Central memory CD8-positive, alpha-beta T cell (primary cell): ENCODE measurements around the gene ITIH1.

Experiments used
- ATAC-seq: fragments of 150-1000 bp; cut with Tn5 transposase; replicated peaks from 2 replicates; pipeline ENCODE4 v1.10.0; 2022; ENCODE audit warnings: mild to moderate bottlenecking, moderate FRiP score, moderate number of reproducible peaks; ENCODE audit not compliant: poor library complexity, severe bottlenecking; ENCODE audit errors: extremely low read depth
- DNase-seq, 2 donors: peaks; one replicate each; pipeline ENCODE4 v3.0.0; 2021; ENCODE audit warnings: low spot score in 2 of 2
- H3K27ac Mint-ChIP-seq: one replicate; pipeline ENCODE4 v1.8.0; 2022; ENCODE audit warnings: low read depth, mild to moderate bottlenecking, moderate library complexity, mixed read lengths
- H3K27me3 Mint-ChIP-seq: one replicate; pipeline ENCODE4 v1.8.0; 2022; ENCODE audit warnings: mixed read lengths
- H3K36me3 Mint-ChIP-seq: one replicate; pipeline ENCODE4 v1.8.0; 2022; ENCODE audit warnings: mild to moderate bottlenecking, moderate library complexity, mixed read lengths; ENCODE audit not compliant: insufficient read depth
- H3K4me1 Mint-ChIP-seq: one replicate; pipeline ENCODE4 v1.8.0; 2022; ENCODE audit warnings: mixed read lengths
- H3K4me3 Mint-ChIP-seq: one replicate; pipeline ENCODE4 v1.8.0; 2022; ENCODE audit warnings: mild to moderate bottlenecking, moderate library complexity, mixed read lengths
- H3K9me3 Mint-ChIP-seq: one replicate; pipeline ENCODE4 v1.8.0; 2022; ENCODE audit warnings: mixed read lengths

The ITIH1 gene

GRCh38 chr3:52788890-52789745 is 11.7 kb downstream of the ITIH1 start:
- no peaks in the 10 kb centered on the region for H3K4me1 Mint-ChIP-seq
- no peak for DNase-seq
- ATAC-seq, result no peak
- no peak overlapping the region for H3K4me3 Mint-ChIP-seq
- H3K27me3 Mint-ChIP-seq, result no peaks in the 10 kb centered on the region
- H3K27ac Mint-ChIP-seq, result no peak overlapping the region
- no peaks in the 10 kb centered on the region for H3K9me3 Mint-ChIP-seq
- no peaks in the 10 kb centered on the region for H3K36me3 Mint-ChIP-seq

DNA sequence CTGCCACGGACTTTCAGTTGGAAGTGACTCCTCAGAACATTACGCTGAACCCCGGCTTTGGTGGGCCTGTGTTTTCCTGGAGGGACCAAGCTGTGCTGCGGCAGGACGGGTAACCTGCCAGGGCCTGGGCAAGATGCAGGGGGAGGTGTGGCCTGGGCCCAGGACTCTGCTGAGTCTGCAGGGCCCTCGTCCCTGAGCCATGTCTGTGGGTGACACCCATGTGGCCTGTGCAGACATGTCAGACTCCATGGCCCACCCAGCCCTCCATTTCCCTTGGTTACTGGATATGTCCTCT is 12.3 kb downstream of the ITIH1 start:
- ATAC-seq (no peak), DNase-seq (no peak)
- no peak overlapping the region for H3K27ac Mint-ChIP-seq
- no peaks in the 10 kb centered on the region for H3K36me3 Mint-ChIP-seq
- H3K4me1 Mint-ChIP-seq, result no peaks in the 10 kb centered on the region
- no peaks in the 10 kb centered on the region for H3K9me3 Mint-ChIP-seq
- no peak overlapping the region for H3K4me3 Mint-ChIP-seq
- no peaks in the 10 kb centered on the region for H3K27me3 Mint-ChIP-seq

DNA sequence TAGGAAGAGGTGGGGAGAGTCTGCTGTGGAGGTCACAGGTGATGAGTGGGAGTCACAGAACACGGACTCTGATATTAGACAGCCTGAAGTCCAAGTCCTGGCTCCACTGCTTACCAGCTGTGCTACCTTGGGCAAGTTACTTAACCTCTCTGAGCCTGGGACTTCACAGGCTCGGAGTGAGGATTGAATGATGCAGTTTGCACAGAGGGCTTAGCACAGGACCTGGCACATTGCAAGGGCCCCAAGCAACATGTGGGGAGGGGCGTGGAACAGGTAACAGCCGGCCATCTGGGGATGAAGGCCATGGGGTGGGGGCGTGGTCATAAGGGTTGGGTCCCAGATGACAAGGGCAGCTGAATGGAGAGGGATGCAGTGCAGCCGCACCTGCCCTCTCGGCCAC is 12.9 kb downstream of the ITIH1 start:
- Mint-ChIP-seq H3K4me3 (no peak overlapping the region), H3K36me3 (no peaks in the 10 kb centered on the region), H3K4me1 (no peaks in the 10 kb centered on the region), H3K27me3 (no peaks in the 10 kb centered on the region), H3K27ac (no peak overlapping the region), H3K9me3 (no peaks in the 10 kb centered on the region)
- ATAC-seq (no peak), DNase-seq (no peak)

GRCh38 chr3:52790741-52791140 is 13.3 kb downstream of the ITIH1 start:
- no peak for DNase-seq
- no peak for ATAC-seq
- Mint-ChIP-seq H3K4me3 (no peak overlapping the region), H3K4me1 (no peaks in the 10 kb centered on the region), H3K36me3 (no peaks in the 10 kb centered on the region), H3K27ac (no peak overlapping the region), H3K27me3 (no peaks in the 10 kb centered on the region), H3K9me3 (no peaks in the 10 kb centered on the region)

DNA sequence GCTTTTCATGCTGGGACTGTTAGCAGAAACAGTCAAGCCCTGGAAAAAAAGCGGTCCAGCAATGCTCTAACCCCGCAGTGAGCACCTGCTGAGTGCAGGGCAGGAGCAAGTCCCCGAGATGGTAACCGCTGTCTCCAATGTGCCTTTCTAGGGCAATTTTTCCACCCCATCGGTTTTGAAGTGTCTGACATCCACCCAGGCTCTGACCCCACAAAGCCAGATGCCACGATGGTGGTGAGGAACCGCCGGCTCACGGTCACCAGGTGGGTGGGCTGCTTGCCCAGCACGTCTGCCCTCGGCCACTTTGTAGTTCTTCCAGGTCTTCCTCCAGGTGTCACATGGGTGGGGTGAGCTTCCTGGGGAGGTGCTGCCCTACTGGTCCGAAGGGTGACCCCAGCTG is 14.0 kb downstream of the ITIH1 start:
- no peaks in the 10 kb centered on the region for H3K27me3 Mint-ChIP-seq
- H3K4me1 Mint-ChIP-seq, result no peaks in the 10 kb centered on the region
- no peak overlapping the region for H3K27ac Mint-ChIP-seq
- H3K9me3 Mint-ChIP-seq, result no peaks in the 10 kb centered on the region
- ATAC-seq, result no peak
- H3K36me3 Mint-ChIP-seq, result no peaks in the 10 kb centered on the region
- H3K4me3 Mint-ChIP-seq, result no peak overlapping the region
- no peak for DNase-seq

- ATAC-seq (no peak), DNase-seq (no peak)
- no peaks in the 10 kb centered on the region for H3K27me3 Mint-ChIP-seq
- H3K4me3 Mint-ChIP-seq, result no peak overlapping the region
- no peak overlapping the region for H3K27ac Mint-ChIP-seq
- H3K9me3 Mint-ChIP-seq, result no peaks in the 10 kb centered on the region
- no peaks in the 10 kb centered on the region for H3K4me1 Mint-ChIP-seq
- H3K36me3 Mint-ChIP-seq, result no peaks in the 10 kb centered on the region
Observed at GRCh38 chr3:52791928-52792327, 14.5 kb downstream of the ITIH1 start.

GRCh38 chr3:52792413-52792812 is 15.0 kb downstream of the ITIH1 start:
- Mint-ChIP-seq H3K27ac (no peak overlapping the region), H3K27me3 (no peaks in the 10 kb centered on the region), H3K9me3 (no peaks in the 10 kb centered on the region), H3K4me1 (no peaks in the 10 kb centered on the region), H3K36me3 (no peaks in the 10 kb centered on the region), H3K4me3 (no peak overlapping the region)
- DNase-seq (no peak), ATAC-seq (no peak)

DNA sequence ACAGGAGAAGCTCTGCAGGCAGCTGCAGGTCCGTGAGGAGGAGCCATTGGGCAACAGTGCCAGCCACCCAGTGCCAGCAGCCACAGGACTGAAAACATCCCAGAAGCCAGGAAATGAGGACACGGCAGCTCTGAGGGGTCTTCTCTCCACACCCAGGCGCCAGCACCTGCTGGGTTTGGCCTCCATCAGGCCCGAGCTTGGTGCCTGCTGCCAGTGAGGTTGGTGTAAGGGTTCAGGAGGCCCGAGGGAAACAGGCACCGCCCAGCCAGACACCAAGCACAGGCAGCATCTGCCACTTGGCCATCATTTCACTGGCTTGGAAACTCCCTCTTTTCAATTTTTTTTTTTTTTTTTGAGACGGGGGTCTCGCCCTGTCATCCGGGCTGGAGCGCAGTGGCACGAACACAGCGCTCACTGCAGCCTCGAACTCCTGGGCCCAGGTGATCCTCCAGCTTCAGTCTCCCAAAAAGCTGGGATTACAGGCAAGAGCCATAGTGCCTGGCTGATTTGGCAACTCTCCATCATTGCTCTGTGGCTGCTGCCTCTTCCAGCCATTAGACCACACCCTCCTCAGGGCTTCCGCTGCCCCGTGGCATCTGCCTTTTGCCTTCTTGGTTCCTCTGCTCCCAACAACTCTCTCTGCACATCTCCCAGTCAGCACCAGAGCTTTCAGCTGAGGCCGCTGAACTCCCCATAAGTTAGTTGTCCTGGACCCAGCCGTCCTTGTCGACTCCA is 15.7 kb downstream of the ITIH1 start:
- DNase-seq (no peak), ATAC-seq (no peak)
- no peaks in the 10 kb centered on the region for H3K27me3 Mint-ChIP-seq
- no peak overlapping the region for H3K27ac Mint-ChIP-seq
- no peak overlapping the region for H3K4me3 Mint-ChIP-seq
- H3K4me1 Mint-ChIP-seq, result no peaks in the 10 kb centered on the region
- peaks cover 2% of the 10 kb centered on the region for H3K36me3 Mint-ChIP-seq
- no peaks in the 10 kb centered on the region for H3K9me3 Mint-ChIP-seq

GRCh38 chr3:52793702-52794611 is 16.6 kb downstream of the ITIH1 start:
- Mint-ChIP-seq H3K27ac (no peak overlapping the region), H3K27me3 (no peaks in the 10 kb centered on the region), H3K36me3 (peaks cover 2% of the 10 kb centered on the region), H3K4me3 (no peak overlapping the region), H3K9me3 (no peaks in the 10 kb centered on the region), H3K4me1 (peaks cover 2% of the 10 kb centered on the region)
- DNase-seq, result no peak
- ATAC-seq, result no peak

GRCh38 chr3:52794612-52795099 is 17.3 kb downstream of the ITIH1 start, which contains the start of gene ITIH3:
ITIH3 (plus strand) TSS chr3:52794796; CDS start chr3:52794804, 8 bp downstream.
- Mint-ChIP-seq H3K4me3 (no peak within 1 kb of the TSS), H3K36me3 (peaks cover 2% of the 10 kb centered on the region), H3K27ac (no peak within 1 kb of the TSS), H3K27me3 (no peaks in the 10 kb centered on the region), H3K9me3 (no peaks in the 10 kb centered on the region), H3K4me1 (peaks cover 5% of the 10 kb centered on the region)
- DNase-seq, result no peak
- ATAC-seq, result no peak

DNA sequence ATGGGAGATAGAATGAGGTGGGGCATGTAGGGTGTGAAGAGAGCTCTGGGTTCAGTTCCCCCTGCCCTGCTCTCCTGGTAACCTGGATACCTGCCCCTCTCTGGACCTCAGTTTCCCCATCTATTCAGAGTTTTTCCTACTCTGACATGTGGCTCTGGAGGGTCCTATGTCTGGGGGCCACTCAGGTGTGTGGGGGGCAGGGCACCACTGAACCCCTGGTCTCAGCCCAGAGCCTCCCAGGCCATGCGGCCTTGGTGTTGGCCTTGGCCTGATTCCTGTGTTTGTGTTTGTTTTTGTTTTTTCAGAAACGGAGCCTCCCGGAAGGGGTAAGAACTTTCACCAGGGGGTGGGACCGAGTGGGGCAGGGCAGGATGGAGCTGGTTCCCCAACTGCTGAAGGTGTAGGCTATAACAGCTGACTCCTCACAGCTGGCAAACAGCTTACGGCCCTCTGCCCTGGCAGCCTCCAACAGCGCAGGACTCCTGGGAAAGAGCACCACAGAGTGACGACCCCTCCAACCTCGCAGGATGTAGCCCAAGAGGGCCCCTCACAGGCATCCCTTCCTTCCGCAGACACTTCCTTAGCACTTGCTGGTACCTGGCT is 18.0 kb downstream of the ITIH1 start:
- Mint-ChIP-seq H3K9me3 (no peaks in the 10 kb centered on the region), H3K27ac (no peak overlapping the region), H3K27me3 (no peaks in the 10 kb centered on the region), H3K4me3 (no peak overlapping the region), H3K36me3 (peaks cover 2% of the 10 kb centered on the region), H3K4me1 (peaks cover 5% of the 10 kb centered on the region)
- ATAC-seq (no peak), DNase-seq (no peak)

DNA sequence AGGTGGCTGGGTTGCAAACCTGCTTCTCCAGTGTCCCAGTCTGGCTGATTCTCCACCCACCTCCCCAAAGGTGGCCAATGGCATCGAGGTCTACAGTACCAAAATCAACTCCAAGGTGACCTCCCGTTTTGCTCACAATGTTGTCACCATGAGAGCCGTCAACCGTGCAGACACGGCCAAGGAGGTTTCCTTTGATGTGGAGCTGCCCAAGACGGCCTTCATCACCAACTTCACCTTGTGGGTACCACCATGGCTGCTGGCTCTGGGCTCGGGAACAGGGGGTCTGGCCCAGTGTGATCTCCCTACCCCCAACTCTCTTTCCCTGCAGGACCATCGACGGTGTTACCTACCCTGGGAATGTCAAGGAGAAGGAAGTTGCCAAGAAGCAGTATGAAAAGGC is 19.0 kb downstream of the ITIH1 start:
- Mint-ChIP-seq H3K9me3 (no peaks in the 10 kb centered on the region), H3K27ac (no peak overlapping the region), H3K36me3 (peaks cover 2% of the 10 kb centered on the region), H3K27me3 (no peaks in the 10 kb centered on the region), H3K4me1 (peaks cover 5% of the 10 kb centered on the region), H3K4me3 (no peak overlapping the region)
- no peak for DNase-seq
- no peak for ATAC-seq
